Stimulated activated CD4-positive, alpha-beta T cell treated with anti-CD3 and anti-CD28 coated beads, Interleukin-2, amount 100 ng/mL, for 4 hours (primary cell): ENCODE results near the gene MOV10L1.

ENCODE experiments used
- DNase-seq: peaks from one replicate; pipeline ENCODE4 v3.0.0-alpha.2; 2020; ENCODE audit warnings: low read depth

MOV10L1 gene

GRCh38 chr22:50058906-50059880 is 30.6 kb upstream of the MOV10L1 start:
- DNase-seq, result no peak

- DNase-seq, result no peak
These were observed 29.9 kb upstream of the MOV10L1 start for GRCh38 chr22:50059881-50060262.

GRCh38 chr22:50060441-50061140 is 29.2 kb upstream of the MOV10L1 start:
- DNase-seq, result no peak

GRCh38 chr22:50061141-50061823 is 28.5 kb upstream of the MOV10L1 start:
- no peak for DNase-seq

GRCh38 chr22:50061824-50062355 is 27.9 kb upstream of the MOV10L1 start:
- no peak for DNase-seq

GRCh38 chr22:50062509-50063135 is 27.2 kb upstream of the MOV10L1 start:
- no peak for DNase-seq

GRCh38 chr22:50063589-50064393 is 26.0 kb upstream of the MOV10L1 start:
- DNase-seq, result no peak

GRCh38 chr22:50064453-50064852 is 25.4 kb upstream of the MOV10L1 start:
- DNase-seq, result no peak

GRCh38 chr22:50067244-50067643 is 22.6 kb upstream of the MOV10L1 start:
- no peak for DNase-seq

- no peak for DNase-seq
These were observed 21.7 kb upstream of the MOV10L1 start for GRCh38 chr22:50068096-50068495.

GRCh38 chr22:50070366-50070765 is 19.4 kb upstream of the MOV10L1 start:
- no peak for DNase-seq

GRCh38 chr22:50071432-50072166 is 18.2 kb upstream of the MOV10L1 start:
- DNase-seq, result no peak

- no peak for DNase-seq
These were observed 17.6 kb upstream of the MOV10L1 start for GRCh38 chr22:50072167-50072555.

- no peak for DNase-seq
These were observed 16.9 kb upstream of the MOV10L1 start for GRCh38 chr22:50072714-50073538.

- DNase-seq, result no peak
These were observed 15.8 kb upstream of the MOV10L1 start for GRCh38 chr22:50074056-50074455.

GRCh38 chr22:50074551-50075530 is 15.0 kb upstream of the MOV10L1 start:
- DNase-seq, result no peak

- DNase-seq, result no peak
These were observed 12.9 kb upstream of the MOV10L1 start for GRCh38 chr22:50076646-50077535.
